Cerebellar nuclear complex (tissue), 1 donor: ENCODE results near the gene SLC39A11.

Experiments used
- DNase-seq, 2 experiments: peaks; one replicate each; lab custom pipeline; 2025; lab: John Stamatoyannopoulos, UW

SLC39A11 gene

DNA sequence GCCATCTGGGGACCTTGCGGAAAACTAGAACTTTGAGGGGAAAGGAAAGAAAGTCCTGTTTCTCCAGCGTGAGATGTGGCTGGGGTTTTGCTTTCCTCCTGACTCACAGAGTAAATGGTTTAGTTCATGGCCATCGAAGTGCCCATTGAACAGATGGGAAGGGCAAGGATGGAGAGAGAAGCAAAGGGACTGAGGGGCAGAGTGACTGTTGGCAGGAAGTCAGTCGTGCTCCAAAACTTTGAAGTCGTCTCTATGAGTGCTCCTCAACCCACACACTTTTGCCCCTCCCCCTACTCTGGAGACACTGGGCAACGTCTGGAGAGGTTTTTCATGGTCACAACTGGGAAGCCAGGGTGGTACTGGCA, 476.9 kb downstream of the SLC39A11 start:
- no peak for DNase-seq

DNA sequence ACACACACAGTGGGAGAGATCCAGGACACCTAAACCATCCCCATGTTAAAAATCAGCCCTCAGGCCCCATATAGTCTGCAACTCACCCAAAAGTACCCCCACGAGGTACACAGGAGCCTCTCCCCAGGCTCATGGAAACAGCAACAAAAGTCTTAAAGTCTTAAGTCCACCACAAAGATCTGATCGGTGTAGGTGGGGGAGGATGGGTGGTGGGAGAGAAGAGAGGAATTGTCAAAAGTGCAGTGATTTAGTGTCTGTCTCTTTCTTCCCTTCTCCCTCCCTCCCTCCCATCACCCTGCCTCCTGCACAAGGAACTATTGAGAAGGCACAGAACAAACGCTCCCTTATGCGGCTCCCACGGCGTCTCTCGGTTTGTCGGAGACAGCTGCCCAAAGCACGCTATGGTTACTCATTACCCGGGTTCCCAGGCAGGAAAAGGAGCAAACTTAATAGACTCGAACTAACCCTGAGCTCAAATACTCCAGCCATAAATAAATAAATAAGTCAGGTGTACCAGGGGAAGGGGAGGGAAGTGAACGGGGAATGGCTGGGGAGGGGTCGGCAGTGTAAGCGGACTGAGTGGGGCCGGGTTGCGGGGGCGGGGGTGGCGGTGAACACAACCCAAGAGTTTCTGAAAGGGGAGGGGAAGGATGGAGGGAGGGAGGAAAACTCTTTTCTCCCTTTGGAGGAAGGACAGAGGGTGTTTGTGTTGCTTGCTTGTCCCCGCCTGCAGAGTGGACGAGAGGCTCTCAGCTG, 477.4 kb downstream of the SLC39A11 start:
- no peak for DNase-seq

DNA sequence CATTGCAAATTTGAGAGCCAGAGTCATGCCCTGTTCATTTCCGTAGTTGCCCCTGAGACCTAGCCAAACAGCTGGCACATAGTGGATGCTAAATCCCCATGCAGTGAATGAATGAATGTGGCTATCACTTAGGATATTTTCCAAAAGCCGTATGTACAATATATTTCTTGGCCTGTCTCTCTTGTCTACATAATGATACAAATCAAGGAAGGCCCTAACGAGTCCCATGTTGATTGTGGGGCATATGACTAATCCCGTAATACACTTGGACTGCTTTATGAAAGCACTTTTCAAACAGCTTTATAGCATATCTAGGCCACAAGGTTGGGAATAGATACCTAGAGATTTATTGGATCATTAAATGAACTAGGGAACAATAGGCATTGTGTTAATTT, 478.0 kb downstream of the SLC39A11 start:
- no peak for DNase-seq

DNA sequence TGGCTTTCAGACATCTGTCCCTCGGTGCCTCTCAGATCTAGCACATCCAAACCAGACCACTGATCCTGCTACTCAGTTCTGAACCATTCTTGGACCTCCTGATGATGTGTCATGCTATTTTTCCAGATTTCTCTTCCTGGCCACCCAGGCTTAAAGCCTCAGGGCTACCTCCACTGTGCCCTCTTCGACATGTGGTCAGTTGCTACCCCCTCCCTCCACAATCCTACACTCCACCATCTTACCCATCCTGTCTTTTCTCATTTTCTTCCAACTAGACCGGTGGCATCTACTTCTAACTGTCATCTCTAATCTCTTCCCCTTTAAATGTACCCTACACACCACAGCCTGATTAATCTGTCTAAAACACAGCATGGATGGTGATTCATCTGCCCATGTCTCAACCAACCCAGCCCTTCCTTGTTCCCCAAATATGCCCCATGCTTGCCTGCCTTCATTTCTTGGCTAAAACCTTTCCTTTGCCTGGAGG, 478.6 kb downstream of the SLC39A11 start:
- no peak for DNase-seq

DNA sequence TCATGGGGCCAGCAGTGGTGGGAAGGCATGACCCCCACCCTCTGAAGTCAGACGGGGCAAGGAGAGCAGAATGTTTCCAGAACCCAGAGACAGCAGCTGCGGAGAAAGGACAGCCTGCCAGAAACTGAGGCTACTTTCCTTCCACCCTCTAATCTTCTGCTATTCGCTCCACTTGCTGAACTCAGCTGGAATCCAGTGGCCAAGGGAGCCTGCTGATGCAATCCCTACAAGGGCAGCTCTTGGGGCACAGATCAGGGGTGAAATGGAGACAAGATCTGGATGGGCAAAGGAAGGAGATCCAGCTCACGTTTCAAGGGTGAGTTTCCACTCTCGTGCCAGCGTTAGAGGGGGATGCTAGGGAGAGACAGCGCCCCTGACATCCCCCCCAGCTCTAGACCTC, 479.1 kb downstream of the SLC39A11 start:
- no peak for DNase-seq

DNA sequence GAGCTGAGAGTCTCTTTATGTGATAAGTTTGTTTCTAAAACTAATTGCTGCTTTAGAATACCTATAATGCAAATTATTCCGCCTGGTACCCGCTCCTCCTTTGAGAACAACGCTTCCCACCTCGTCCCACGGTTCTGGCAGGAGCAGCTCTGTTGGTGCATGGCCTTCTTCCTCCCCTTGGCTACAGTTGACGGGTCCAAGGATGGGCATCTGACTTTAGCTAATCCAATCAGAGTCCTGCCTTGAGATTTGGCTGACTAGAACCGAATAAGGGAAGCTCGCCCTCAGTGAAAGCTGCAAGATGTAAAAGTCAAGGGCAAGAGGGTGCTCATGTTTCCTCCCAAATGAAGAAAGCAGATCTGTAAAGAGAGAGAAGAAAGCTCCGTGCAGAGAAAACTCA, 481.3 kb downstream of the SLC39A11 start:
- DNase-seq: no peak

DNA sequence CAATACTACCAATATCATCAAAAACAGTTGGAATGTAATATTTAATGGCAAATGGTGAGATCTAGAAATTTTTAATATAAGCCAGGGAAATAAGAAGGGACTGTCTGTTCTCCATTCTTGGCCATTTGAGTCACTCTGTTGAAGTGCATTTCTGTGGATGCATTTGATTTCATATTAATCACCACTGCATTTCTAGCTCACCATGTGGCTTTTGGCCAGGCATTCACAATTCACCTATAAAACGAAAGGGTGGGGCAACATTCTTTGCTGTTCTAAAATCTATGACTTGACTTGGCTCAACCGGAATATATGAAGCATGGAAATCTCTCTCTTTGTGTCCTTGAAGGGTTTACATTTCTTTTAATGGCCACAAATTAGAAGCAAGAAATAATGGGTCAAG, 483.0 kb downstream of the SLC39A11 start:
- DNase-seq: no peak

DNA sequence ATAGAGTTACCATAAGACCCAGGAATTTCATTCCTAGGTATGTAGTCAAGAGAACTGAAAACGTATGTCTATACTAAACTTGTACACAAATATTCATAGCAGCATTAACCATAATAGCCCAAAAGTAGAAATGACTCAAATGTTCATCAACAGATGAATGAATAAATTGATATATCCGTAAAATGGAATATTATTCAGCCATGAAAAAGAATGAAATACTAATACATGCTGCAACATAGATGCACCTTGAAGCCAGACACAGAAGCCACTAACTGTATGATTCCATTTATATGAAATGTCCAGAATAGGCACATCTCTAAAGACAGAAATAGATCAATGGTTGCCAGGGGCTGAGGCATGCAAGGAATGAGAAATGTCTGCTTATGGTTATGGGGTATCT, 484.1 kb downstream of the SLC39A11 start:
- DNase-seq: no peak

DNA sequence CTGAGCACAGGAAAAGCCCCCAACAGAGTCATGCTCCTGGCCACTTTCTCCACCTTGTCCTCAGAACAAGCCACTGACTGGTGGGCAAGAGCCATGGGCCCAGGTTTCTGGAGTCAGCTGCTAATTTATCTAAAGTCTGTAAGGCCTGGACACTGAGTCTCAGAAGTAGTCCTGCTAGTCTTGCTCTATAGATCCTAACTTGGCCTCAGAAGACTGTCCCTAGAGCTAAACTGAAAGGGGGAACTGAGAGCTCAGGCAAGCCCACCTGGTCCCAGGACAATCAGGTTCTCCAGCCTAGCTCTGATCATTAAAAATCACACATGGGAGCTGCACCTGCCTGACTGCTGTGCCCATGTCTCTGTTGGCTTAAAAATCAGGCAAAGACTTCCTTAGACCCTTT, 485.8 kb downstream of the SLC39A11 start:
- DNase-seq: no peak

DNA sequence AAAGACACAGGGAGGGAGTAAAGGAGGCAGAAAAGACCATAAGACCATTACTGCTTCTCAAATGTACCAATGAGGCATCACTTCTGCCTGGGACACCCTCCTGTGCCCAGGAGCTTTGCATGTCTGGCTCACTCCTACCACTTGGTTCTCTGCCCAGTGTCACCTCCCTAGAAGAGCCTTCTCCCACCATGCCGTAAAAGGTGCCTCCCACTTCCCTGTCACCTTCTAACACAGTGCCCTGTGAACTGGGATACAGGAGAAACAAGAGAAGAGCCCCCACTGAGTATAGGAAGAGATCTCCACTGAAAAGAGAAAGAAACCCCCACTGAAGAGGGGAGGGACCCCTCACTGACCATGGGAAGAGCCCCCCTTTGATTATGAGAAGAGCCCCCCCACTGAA, 486.9 kb downstream of the SLC39A11 start:
- no peak for DNase-seq

DNA sequence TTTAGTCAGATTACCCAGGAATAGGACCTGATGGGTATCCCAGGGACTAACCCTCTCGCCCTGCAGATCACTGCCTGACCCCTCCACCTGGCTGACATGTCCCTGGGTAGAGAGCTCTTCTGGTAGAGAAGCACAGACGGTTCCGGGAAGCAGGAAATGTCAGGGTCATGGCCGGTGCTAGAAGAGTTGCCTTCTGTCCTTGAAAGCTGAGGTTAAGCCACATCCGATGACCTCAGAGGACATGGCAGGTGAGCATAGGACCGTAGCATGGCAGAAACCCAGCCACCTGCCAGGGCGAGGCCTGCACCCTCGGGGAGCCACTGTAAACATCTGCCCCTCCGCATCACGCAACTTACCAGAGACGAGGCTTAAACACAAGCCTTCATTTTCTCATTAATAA, 488.0 kb downstream of the SLC39A11 start:
- DNase-seq: no peak

DNA sequence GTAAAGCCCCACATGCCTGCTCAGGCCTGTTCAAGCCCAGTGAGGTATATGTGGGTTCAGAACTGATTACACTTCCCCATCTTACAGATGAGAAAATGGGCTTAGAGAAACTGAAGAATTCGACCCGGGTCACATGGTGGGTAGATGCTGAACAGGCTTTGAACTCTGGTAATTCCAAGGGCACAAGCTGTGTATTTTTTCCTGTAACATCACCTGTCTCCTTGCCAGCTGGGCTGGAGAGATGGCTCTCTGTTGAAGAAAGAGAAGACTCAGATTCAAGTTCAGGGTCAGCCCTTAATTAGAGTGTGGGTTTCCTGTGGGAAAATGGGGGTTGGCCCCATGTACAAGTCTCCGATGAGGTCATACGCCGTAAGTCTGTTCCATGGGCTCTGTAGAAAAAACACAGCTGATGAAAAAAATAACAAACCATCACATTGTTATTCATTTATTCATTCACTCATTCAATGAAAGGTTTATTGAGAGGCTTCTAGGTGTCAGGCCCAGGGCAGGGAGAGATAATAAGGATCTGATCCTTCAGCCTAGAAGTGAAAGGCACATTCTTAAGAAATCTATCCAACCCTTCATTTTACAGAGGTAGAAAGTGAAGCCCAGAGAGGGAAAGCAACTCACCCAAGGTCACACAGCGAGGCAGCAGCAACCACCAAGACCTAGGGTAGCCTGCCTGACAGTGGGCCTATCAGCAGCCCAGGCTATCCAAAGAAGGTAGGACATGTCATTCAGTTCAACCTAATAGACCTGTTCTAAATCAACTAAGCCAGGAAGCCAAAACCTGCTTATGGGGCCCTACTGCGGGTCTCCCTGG, 488.9 kb downstream of the SLC39A11 start:
- no peak for DNase-seq

DNA sequence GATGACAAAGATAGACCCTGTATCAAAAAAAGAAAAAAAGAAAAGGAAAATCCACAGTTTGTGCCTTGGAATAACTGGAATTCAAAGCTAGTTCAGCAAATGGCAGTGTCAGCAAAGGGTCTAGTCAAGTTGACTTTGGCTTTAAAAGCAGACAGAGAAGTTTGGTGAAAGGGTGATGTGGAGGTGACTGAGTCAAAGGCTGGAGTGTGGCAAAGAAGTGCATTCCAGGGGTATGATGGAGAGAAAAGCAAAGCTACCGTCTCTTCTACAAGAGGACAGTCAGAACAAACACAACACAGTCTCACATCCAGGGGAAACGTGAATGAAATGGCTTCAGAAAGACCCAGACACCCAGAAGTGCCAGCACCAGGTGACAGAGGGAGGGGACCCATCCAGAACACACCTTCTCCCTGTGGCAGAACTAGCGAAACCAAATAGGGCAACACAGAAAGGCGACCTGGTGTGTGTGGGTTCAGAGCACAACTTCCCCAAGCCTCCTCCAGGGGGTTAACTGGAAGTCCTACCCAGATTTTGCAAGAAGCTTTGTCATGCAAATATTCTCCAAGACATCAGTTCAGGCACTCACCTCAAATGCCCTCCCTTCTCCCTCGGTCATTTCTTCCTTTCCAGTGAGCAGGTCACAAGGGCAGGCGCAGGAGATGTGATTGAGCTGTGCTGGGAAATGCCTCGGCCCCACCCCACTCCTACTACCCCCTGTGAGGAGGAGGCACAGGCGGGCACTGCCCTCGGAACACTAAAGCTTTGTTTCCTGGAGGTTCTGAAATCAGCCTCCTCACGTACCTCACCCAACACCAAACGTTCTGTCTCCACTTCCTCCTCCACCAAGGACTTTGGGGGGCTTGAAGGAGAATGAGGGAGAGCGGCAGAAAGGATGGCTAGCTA, 489.7 kb downstream of the SLC39A11 start:
- no peak for DNase-seq

DNA sequence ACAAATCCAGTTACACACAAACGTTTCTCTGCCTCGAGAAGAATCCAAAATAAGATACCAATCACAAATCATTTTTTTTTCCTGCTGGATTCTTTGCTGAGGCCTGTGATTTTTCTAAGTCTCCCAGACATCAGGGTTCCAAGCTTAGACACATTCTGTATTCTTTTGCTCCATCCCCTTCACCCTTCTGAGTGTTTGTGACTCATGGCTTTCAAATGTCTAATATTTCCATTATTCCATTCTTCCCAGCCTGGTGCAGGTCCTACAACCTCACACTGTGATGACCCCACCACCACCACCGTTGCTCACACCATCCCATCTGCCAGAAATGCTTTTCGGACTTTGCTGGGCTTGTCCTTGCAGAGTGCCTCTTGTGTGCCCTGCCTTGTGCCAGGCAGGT, 491.6 kb downstream of the SLC39A11 start:
- no peak for DNase-seq

DNA sequence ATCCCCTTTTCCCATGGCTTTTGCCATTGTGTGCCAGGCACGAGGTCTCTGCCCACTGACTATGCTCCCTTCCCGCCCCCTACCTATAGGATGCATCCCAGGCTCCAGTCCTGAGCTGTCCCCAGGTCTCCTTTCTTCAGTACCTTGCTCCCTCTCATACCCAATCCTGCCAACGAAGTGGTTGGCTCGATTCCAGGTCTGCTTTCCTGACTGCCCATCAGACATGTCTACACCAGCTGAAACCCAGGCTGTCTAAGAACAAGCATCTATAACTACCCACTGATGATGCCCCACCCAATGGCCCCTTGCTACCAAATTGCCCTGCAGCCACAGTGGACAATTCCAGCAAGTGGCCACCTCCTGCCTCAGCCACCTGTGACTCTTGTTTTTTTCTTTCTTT, 492.6 kb downstream of the SLC39A11 start:
- no peak for DNase-seq

DNA sequence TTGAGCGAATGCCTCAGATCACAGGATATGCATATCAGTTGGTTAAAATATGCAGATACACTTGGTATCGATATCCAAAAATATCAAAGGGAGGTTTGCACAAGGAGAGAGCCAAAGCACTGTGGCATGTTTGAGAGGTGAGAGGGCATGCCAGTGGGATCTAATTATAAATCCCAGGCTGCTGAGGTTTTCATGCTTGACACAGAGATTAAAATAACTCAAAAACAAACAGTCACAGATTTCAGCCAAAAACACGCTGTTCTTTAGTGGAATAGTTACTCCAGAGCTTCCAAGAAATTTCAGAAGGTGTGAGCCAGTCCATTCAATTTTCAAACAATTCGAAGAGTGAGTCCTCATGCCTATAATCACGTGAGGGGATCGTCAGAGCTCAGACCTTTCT, 493.8 kb downstream of the SLC39A11 start:
- DNase-seq: no peak

DNA sequence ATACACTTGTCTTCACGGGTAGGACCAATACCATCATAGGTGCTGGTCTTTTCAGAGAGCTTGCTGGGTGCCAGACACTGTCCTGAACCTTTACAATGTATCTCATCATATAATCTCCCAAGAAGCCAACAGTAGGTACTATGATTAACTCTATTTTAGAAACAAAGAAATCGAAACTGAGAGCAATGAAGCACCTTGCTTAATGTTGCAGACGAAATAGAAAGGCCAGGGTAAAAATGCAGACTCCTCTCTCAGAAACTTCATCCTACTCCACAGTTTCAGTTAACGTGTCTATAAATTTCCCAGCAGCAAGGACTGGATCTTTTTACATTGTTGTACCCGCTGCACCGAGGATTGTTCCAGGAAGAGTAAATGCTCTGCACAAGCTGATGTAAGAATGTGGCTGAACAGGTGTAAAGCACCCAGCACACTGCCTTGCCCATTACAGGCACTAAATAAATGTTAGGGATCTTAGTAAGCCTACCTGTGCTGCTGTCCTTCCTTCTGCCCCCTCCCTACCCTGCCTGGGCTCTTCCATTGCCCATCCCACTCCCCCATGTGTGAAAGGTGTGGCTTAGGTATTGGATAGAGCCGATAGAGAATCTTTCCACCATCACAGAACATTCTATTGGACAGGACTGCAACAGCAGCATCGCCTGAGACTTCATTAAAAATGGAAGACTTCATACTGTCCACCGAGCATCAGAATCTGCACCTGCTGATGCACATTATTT, 495.0 kb downstream of the SLC39A11 start:
- DNase-seq: no peak
